Rectal smooth muscle tissue (tissue), 1 donor: ENCODE results near the gene MATR3.
A peak's percentile ranks its signal among the peaks of the same experiment; 100 is the strongest.
"Not testable (repeated sequence)": the region's sequence is repeated elsewhere in the genome, so short reads cannot be mapped to it uniquely, and the experiment has no call there.

Experiments
- H3K27ac ChIP-seq: one replicate; pipeline ENCODE4 v1.7.0; 2013; ENCODE audit warnings: low read depth, low read length, inconsistent platforms
- H3K27me3 ChIP-seq: one replicate; pipeline ENCODE4 v1.7.0; 2013; ENCODE audit warnings: low read length; ENCODE audit not compliant: control insufficient read depth, insufficient read depth
- H3K36me3 ChIP-seq: one replicate; pipeline ENCODE4 v1.7.0; 2013; ENCODE audit warnings: low read length; ENCODE audit not compliant: control insufficient read depth, insufficient read depth
- H3K4me1 ChIP-seq: one replicate; pipeline ENCODE4 v1.7.0; 2013; ENCODE audit warnings: low read length; ENCODE audit not compliant: control insufficient read depth, insufficient read depth
- H3K4me3 ChIP-seq: one replicate; pipeline ENCODE4 v1.7.0; 2013; ENCODE audit warnings: low read length
- H3K9ac ChIP-seq: one replicate; pipeline ENCODE4 v1.7.0; 2013; ENCODE audit warnings: low read length

MATR3 gene

GRCh38 chr5:139310715-139311186 is 17.2 kb downstream of the MATR3 start:
- H3K4me3 ChIP-seq, H3K27me3 ChIP-seq, H3K27ac ChIP-seq, H3K36me3 ChIP-seq, H3K9ac ChIP-seq: not testable (repeated sequence)
- peaks cover 21% of the 10 kb centered on the region for H3K4me1 ChIP-seq

- Histone ChIP-seq H3K36me3 (peaks cover 7% of the 10 kb centered on the region), H3K4me1 (peaks cover 17% of the 10 kb centered on the region), H3K27me3 (no peaks in the 10 kb centered on the region), H3K4me3 (no peak overlapping the region), H3K27ac (no peak overlapping the region), H3K9ac (no peak overlapping the region)
Measured at GRCh38 chr5:139312075-139312474, 18.5 kb downstream of the MATR3 start.

GRCh38 chr5:139314276-139314675 is 20.7 kb downstream of the MATR3 start:
- Histone ChIP-seq H3K4me1 (peaks cover 2% of the 10 kb centered on the region), H3K36me3 (peaks cover 14% of the 10 kb centered on the region), H3K27me3 (no peaks in the 10 kb centered on the region), H3K9ac (no peak overlapping the region), H3K4me3 (no peak overlapping the region), H3K27ac (no peak overlapping the region)

GRCh38 chr5:139315056-139315615 is 21.6 kb downstream of the MATR3 start:
- Histone ChIP-seq H3K36me3 (peaks cover 16% of the 10 kb centered on the region), H3K9ac (no peak overlapping the region), H3K27ac (no peak overlapping the region), H3K27me3 (no peaks in the 10 kb centered on the region), H3K4me1 (peaks cover 2% of the 10 kb centered on the region), H3K4me3 (no peak overlapping the region)

- H3K9ac ChIP-seq = no peak overlapping the region
- no peak overlapping the region for H3K4me3 ChIP-seq
- no peaks in the 10 kb centered on the region for H3K4me1 ChIP-seq
- H3K36me3 ChIP-seq = peaks cover under 1% of the 10 kb centered on the region
- H3K27me3 ChIP-seq = no peaks in the 10 kb centered on the region
- no peak overlapping the region for H3K27ac ChIP-seq
Measured at GRCh38 chr5:139335811-139336210, 42.3 kb downstream of the MATR3 start.

GRCh38 chr5:139340051-139340450 is 46.5 kb downstream of the MATR3 start:
- H3K4me3 ChIP-seq = no peak overlapping the region
- peaks cover 10% of the 10 kb centered on the region for H3K4me1 ChIP-seq
- H3K27ac ChIP-seq = no peak overlapping the region
- no peaks in the 10 kb centered on the region for H3K36me3 ChIP-seq
- no peak overlapping the region for H3K9ac ChIP-seq
- no peaks in the 10 kb centered on the region for H3K27me3 ChIP-seq

GRCh38 chr5:139341187-139341688 is 47.7 kb downstream of the MATR3 start:
- Histone ChIP-seq H3K36me3 (no peaks in the 10 kb centered on the region), H3K9ac (peak overlapping the region; percentile 53), H3K27me3 (no peaks in the 10 kb centered on the region), H3K4me3 (peak overlapping the region; percentile 86), H3K27ac (no peak overlapping the region), H3K4me1 (peaks cover 10% of the 10 kb centered on the region)

GRCh38 chr5:139341689-139342422 is 48.3 kb downstream of the MATR3 start, which contains the start of gene PAIP2:
Gene PAIP2, plus strand, starts transcription at chr5:139341854. Its CDS starts 21,931 bp downstream, at chr5:139363785.
- no peaks in the 10 kb centered on the region for H3K36me3 ChIP-seq
- peaks cover 10% of the 10 kb centered on the region for H3K4me1 ChIP-seq
- peak within 1 kb of the TSS; percentile 87 for H3K9ac ChIP-seq
- peak within 1 kb of the TSS; percentile 86 for H3K4me3 ChIP-seq
- peak within 1 kb of the TSS; percentile 90 for H3K27ac ChIP-seq
- H3K27me3 ChIP-seq = no peaks in the 10 kb centered on the region

GRCh38 chr5:139342423-139342723 is 48.8 kb downstream of the MATR3 start:
- Histone ChIP-seq H3K27me3 (no peaks in the 10 kb centered on the region), H3K27ac (peak overlapping the region; percentile 90), H3K9ac (peak overlapping the region; percentile 87), H3K36me3 (no peaks in the 10 kb centered on the region), H3K4me1 (peaks cover 10% of the 10 kb centered on the region), H3K4me3 (peak overlapping the region; percentile 86)

GRCh38 chr5:139343476-139343875 is 49.9 kb downstream of the MATR3 start:
- Histone ChIP-seq H3K4me1 (peaks cover 10% of the 10 kb centered on the region), H3K27me3 (no peaks in the 10 kb centered on the region), H3K27ac (no peak overlapping the region), H3K4me3 (peak overlapping the region; percentile 86), H3K9ac (no peak overlapping the region), H3K36me3 (no peaks in the 10 kb centered on the region)

GRCh38 chr5:139344177-139344576 is 50.6 kb downstream of the MATR3 start:
- Histone ChIP-seq H3K27me3 (no peaks in the 10 kb centered on the region), H3K4me1 (peaks cover 10% of the 10 kb centered on the region), H3K36me3 (no peaks in the 10 kb centered on the region), H3K27ac (no peak overlapping the region), H3K9ac (no peak overlapping the region), H3K4me3 (no peak overlapping the region)

GRCh38 chr5:139345442-139345841 is 51.9 kb downstream of the MATR3 start:
- not testable (repeated sequence) for H3K36me3 ChIP-seq

GRCh38 chr5:139347863-139348262 is 54.3 kb downstream of the MATR3 start:
- H3K27me3 ChIP-seq, H3K36me3 ChIP-seq, H3K4me3 ChIP-seq, H3K9ac ChIP-seq, H3K27ac ChIP-seq, H3K4me1 ChIP-seq: not testable (repeated sequence)

More at GRCh38 chr5:139345442-139345841, 51.9 kb downstream of the MATR3 start:
- H3K27me3 ChIP-seq, H3K9ac ChIP-seq, H3K4me3 ChIP-seq, H3K27ac ChIP-seq, H3K4me1 ChIP-seq: not testable (repeated sequence)
